HepG2 (cell line): Measurements from ENCODE around the gene NEURL2. TPM values are rescaled to one million over a fixed set of nuclear protein-coding genes. Genes with fewer than 3 reads are reported as not detected.

Experiments
- BCL6 ChIP-seq: IDR thresholded peaks from 2 replicates; pipeline ENCODE4 v1.6.1; 2016; ENCODE audit warnings: missing genetic modification reagents, missing compliant biosample characterization
- CBX1 ChIP-seq: IDR thresholded peaks from one replicate; pipeline ENCODE4 v1.6.1; 2016; ENCODE audit warnings: antibody characterized with exemption, low read depth
- GATAD2A ChIP-seq: IDR thresholded peaks from 2 replicates; pipeline ENCODE4 v1.6.1; 2016
- HHEX ChIP-seq: IDR thresholded peaks from 2 replicates; pipeline ENCODE4 v1.6.1; 2016; ENCODE audit warnings: control low read depth
- HOXA9 ChIP-seq: sonication (generic); formaldehyde crosslinking; IDR thresholded peaks from 2 replicates; pipeline ENCODE4 v1.8.1; 2022; ENCODE audit warnings: missing genetic modification reagents, mild to moderate bottlenecking, moderate library complexity, borderline replicate concordance
- KLF6 ChIP-seq: IDR thresholded peaks from 2 replicates; pipeline ENCODE4 v1.8.0; 2016; ENCODE audit warnings: missing biosample characterization, missing genetic modification reagents
- NKX3-1 ChIP-seq: sonication (generic); formaldehyde crosslinking; IDR thresholded peaks from 2 replicates; pipeline ENCODE4 v1.5.0; 2020; ENCODE audit warnings: missing genetic modification reagents
- NR2F6 ChIP-seq, 2 experiments: IDR thresholded peaks; 2 replicates each; pipeline ENCODE4 v1.6.1; 2016; ENCODE audit warnings: antibody characterized with exemption in 1 of 2, mild to moderate bottlenecking in 1 of 2
- PAWR ChIP-seq: sonication (generic); formaldehyde crosslinking; IDR thresholded peaks from 2 replicates; pipeline ENCODE4 v1.4.0; 2020; ENCODE audit warnings: missing genetic modification reagents, mild to moderate bottlenecking, borderline replicate concordance
- PHF21A ChIP-seq: sonication (generic); formaldehyde crosslinking; IDR thresholded peaks from 2 replicates; pipeline ENCODE4 v1.5.0; 2020; ENCODE audit warnings: mild to moderate bottlenecking, missing genetic modification reagents
- RFX3 ChIP-seq: IDR thresholded peaks from 2 replicates; pipeline ENCODE4 v1.6.1; 2016; ENCODE audit warnings: missing biosample characterization, missing genetic modification reagents
- SALL1 ChIP-seq: sonication (generic); formaldehyde crosslinking; IDR thresholded peaks from 2 replicates; pipeline ENCODE4 v1.8.0; 2022; ENCODE audit warnings: mild to moderate bottlenecking, missing genetic modification reagents
- SAP130 ChIP-seq: IDR thresholded peaks from 2 replicates; pipeline ENCODE4 v1.6.1; 2016; ENCODE audit warnings: low read depth
- SOX5 ChIP-seq: IDR thresholded peaks from 2 replicates; pipeline ENCODE4 v1.6.1; 2016; ENCODE audit warnings: borderline replicate concordance
- TAF1 ChIP-seq: sonication (generic); formaldehyde crosslinking; IDR thresholded peaks from 2 replicates; pipeline ENCODE4 v1.4.0; 2020; ENCODE audit warnings: missing genetic modification reagents
- ZFP36L1 ChIP-seq: sonication (generic); formaldehyde crosslinking; IDR thresholded peaks from 2 replicates; pipeline ENCODE4 v1.8.0; 2022; ENCODE audit warnings: mild to moderate bottlenecking, missing genetic modification reagents, moderate library complexity
- ZFP82 ChIP-seq: sonication (generic); formaldehyde crosslinking; IDR thresholded peaks from 2 replicates; pipeline ENCODE4 v1.5.1; 2020; ENCODE audit warnings: mild to moderate bottlenecking, missing genetic modification reagents, borderline replicate concordance
- ZFY ChIP-seq: sonication (generic); formaldehyde crosslinking; IDR thresholded peaks from 2 replicates; pipeline ENCODE4 v1.4.0; 2020; ENCODE audit warnings: missing genetic modification reagents
- ZNF205 ChIP-seq: IDR thresholded peaks from 2 replicates; pipeline ENCODE4 v1.6.1; 2018; ENCODE audit warnings: missing biosample characterization, missing genetic modification reagents
- ZNF382 ChIP-seq: sonication (generic); formaldehyde crosslinking; IDR thresholded peaks from 2 replicates; pipeline ENCODE4 v1.5.0; 2020; ENCODE audit warnings: missing genetic modification reagents, mild to moderate bottlenecking, borderline replicate concordance
- ZNF816 ChIP-seq: sonication (generic); formaldehyde crosslinking; IDR thresholded peaks from 2 replicates; pipeline ENCODE4 v1.8.0; 2022; ENCODE audit warnings: missing genetic modification reagents, mild to moderate bottlenecking, borderline replicate concordance
- ZNF878 ChIP-seq: sonication (generic); formaldehyde crosslinking; IDR thresholded peaks from 2 replicates; pipeline ENCODE4 v1.8.1; 2023; ENCODE audit warnings: mild to moderate bottlenecking, missing genetic modification reagents, moderate library complexity
- ZSCAN12 ChIP-seq: sonication (generic); formaldehyde crosslinking; IDR thresholded peaks from 2 replicates; pipeline ENCODE4 v1.9.0; 2021; ENCODE audit warnings: mild to moderate bottlenecking, missing genetic modification reagents
- polyA plus RNA-seq, 8 experiments: library from polyadenylated mRNA; depleted of rRNA in 3 of 8; stranded (reverse) in 7 of 8; unstranded in 1 of 8; fragments of >200 nt; fragmentation: Illumina TruSeq in 4 of 8; extraction: Trizol in 4 of 8; gene quantifications; 2 replicates each; pipeline versions ENCODE4 v1.2.1 to v1.2.3, GENCODE V29; 2011 to 2016; ENCODE audit warnings: low read depth in 4 of 8, missing spikeins in 1 of 8, mixed read lengths in 1 of 8; ENCODE audit not compliant: insufficient read depth in 1 of 8
- total RNA-seq, 5 experiments: library from RNA; depleted of rRNA; stranded (reverse); fragments of >200 nt; fragmentation: Illumina TruSeq; extraction: Trizol; gene quantifications; 2 replicates each; pipeline ENCODE4 v1.2.3, GENCODE V29; 2016; ENCODE audit warnings: low read depth in 1 of 5
- TF ChIP-seq, protein P1 (sequence below): sonication (generic); formaldehyde crosslinking; IDR thresholded peaks from 2 replicates; pipeline ENCODE4 v1.4.0; 2020; ENCODE audit warnings: missing genetic modification reagents
- TF ChIP-seq, protein P2 (sequence below): IDR thresholded peaks from 2 replicates; pipeline ENCODE4 v1.6.1; 2016
- TF ChIP-seq, protein P3 (sequence below): sonication (generic); formaldehyde crosslinking; IDR thresholded peaks from 2 replicates; pipeline ENCODE4 v1.4.0; 2020; ENCODE audit warnings: low read depth, missing genetic modification reagents

The NEURL2 gene
- total and polyA plus RNA-seq, 2 of the 13 experiments (the other 11 are each of a cell fraction or from before 2014, with no cell fraction given) = 7.2 to 9.7 TPM

DNA sequence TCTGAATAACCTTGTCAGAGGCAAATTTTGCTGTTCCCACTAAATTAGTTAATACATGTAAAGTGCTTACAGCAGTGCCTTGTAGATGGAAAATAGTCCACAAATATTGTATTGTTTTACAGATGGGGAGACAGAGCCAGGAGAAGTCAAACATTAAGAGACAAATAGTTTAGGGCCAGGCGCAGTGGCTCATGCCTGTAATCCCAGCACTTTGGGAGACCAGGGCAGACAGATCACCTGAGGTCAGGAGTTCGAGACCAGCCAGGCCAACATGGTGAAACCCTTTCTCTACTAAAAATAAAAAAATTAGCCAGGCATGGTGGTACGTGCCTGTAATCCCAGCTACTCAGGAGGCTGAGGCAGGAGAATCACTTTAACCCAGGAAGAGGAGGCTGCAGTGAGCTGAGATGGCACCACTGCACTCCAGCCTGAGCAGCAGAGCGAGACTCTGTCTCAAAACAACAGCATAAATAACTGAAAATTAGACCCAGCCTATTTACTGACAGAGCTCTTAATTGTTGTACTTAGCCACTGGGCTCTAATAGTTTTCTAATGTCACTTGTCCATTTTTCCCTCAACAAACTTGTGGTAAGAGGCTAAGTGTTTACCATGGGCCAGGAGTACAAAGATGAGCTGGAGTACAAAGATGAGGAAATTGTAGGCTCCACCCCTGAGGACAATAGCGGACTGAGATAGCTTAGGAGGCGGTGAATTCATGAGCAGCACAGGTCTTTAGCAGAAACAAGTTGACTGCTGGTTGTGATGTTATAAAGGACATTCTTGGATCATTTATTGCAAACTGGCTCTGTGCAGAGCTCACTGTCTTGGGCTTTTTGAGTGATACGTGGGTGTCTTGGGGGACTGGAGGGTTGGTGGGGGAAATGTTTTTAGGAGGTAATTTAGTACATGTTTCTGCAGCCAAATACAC lies 27.2 kb downstream of the NEURL2 start (continued):
- TF ChIP-seq, protein P1, sequence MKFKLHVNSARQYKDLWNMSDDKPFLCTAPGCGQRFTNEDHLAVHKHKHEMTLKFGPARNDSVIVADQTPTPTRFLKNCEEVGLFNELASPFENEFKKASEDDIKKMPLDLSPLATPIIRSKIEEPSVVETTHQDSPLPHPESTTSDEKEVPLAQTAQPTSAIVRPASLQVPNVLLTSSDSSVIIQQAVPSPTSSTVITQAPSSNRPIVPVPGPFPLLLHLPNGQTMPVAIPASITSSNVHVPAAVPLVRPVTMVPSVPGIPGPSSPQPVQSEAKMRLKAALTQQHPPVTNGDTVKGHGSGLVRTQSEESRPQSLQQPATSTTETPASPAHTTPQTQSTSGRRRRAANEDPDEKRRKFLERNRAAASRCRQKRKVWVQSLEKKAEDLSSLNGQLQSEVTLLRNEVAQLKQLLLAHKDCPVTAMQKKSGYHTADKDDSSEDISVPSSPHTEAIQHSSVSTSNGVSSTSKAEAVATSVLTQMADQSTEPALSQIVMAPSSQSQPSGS (CRISPR knock-in tag) = peak; percentile 79; the same call in 1 of the 2 replicates
- TF ChIP-seq KLF6 (0 out of 2 replicates have a peak, but pooled peaks have one; percentile 28), ZFP36L1 (peak; percentile 57; the same call in 1 of the 2 replicates), PHF21A (CRISPR knock-in tag) (peak; percentile 62; the same call in 1 of the 2 replicates), RFX3 (no peak), ZSCAN12 (CRISPR knock-in tag) (no peak), ZNF878 (CRISPR knock-in tag) (no peak), TAF1 (no peak), ZFP82 (0 out of 2 replicates have a peak, but pooled peaks have one; percentile 33), BCL6 (CRISPR knock-in tag) (peak; percentile 72), ZNF382 (CRISPR knock-in tag) (no peak), SAP130 (peak; percentile 83), SALL1 (CRISPR knock-in tag) (peak; percentile 74), GATAD2A (CRISPR knock-in tag) (peak; percentile 79), NR2F6 (IDR thresholded peaks at IDR 0.05) (peak; percentile 47; the same call in 1 of the 2 replicates), NR2F6 (CRISPR knock-in tag; IDR thresholded peaks at IDR 0.05) (peak; percentile 56; the same call in 1 of the 2 replicates), HHEX (CRISPR knock-in tag) (no peak), SOX5 (CRISPR knock-in tag) (peak; percentile 99), NKX3-1 (CRISPR knock-in tag) (no peak), ZFY (CRISPR knock-in tag) (no peak), ZNF205 (CRISPR knock-in tag) (peak; percentile 43; the same call in 1 of the 2 replicates), CBX1 (peak; percentile 19), PAWR (CRISPR knock-in tag) (no peak), ZNF816 (CRISPR knock-in tag) (no peak), HOXA9 (CRISPR knock-in tag) (no peak)
- TF ChIP-seq, protein P2, sequence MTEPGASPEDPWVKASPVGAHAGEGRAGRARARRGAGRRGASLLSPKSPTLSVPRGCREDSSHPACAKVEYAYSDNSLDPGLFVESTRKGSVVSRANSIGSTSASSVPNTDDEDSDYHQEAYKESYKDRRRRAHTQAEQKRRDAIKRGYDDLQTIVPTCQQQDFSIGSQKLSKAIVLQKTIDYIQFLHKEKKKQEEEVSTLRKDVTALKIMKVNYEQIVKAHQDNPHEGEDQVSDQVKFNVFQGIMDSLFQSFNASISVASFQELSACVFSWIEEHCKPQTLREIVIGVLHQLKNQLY (CRISPR knock-in tag) = 0 out of 2 replicates have a peak, but pooled peaks have one; percentile 13
- TF ChIP-seq, protein P3, sequence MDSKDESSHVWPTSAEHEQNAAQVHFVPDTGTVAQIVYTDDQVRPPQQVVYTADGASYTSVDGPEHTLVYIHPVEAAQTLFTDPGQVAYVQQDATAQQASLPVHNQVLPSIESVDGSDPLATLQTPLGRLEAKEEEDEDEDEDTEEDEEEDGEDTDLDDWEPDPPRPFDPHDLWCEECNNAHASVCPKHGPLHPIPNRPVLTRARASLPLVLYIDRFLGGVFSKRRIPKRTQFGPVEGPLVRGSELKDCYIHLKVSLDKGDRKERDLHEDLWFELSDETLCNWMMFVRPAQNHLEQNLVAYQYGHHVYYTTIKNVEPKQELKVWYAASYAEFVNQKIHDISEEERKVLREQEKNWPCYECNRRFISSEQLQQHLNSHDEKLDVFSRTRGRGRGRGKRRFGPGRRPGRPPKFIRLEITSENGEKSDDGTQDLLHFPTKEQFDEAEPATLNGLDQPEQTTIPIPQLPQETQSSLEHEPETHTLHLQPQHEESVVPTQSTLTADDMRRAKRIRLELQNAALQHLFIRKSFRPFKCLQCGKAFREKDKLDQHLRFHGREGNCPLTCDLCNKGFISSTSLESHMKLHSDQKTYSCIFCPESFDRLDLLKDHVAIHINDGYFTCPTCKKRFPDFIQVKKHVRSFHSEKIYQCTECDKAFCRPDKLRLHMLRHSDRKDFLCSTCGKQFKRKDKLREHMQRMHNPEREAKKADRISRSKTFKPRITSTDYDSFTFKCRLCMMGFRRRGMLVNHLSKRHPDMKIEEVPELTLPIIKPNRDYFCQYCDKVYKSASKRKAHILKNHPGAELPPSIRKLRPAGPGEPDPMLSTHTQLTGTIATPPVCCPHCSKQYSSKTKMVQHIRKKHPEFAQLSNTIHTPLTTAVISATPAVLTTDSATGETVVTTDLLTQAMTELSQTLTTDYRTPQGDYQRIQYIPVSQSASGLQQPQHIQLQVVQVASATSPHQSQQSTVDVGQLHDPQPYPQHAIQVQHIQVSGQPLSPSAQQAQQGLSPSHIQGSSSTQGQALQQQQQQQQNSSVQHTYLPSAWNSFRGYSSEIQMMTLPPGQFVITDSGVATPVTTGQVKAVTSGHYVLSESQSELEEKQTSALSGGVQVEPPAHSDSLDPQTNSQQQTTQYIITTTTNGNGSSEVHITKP = 0 out of 2 replicates have a peak, but pooled peaks have one; percentile 29
